Fibroblast of skin of back (primary cell): Measurements from ENCODE around the gene HAPLN3.

ENCODE experiments used
- DNase-seq: peaks from one replicate; pipeline ENCODE4 v3.0.0-alpha.2; 2013

HAPLN3 gene

DNA sequence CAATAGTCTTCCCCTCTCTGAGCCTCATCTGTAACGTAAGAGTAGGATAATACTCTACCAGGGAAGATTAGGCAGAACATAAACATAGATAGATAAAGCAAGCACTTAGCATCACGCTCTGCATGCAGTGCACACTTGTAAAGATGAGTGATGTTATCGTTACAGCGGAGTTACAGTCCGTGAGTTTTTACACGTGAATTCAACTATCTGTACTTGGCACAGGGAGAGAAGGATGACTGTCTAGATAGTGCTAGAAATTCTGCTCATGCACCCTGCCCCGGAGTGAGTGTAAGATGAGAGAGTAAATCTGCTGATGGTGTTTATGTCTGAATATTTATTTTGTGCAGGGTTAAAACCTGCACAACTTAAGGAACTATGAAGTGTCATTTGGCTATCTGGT lies 35.8 kb downstream of the HAPLN3 start:
- DNase-seq, result no peak

DNA sequence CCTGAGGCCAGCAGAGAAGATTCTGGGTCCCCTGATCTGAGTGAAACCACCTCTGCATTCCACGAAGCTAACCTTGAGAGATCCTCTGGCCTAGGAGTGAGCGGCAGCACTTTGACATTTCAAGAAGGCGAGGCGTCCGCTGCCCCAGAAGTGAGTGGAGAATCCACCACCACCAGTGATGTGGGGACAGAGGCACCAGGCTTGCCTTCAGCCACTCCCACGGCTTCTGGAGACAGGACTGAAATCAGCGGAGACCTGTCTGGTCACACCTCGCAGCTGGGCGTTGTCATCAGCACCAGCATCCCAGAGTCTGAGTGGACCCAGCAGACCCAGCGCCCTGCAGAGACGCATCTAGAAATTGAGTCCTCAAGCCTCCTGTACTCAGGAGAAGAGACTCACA lies 36.4 kb downstream of the HAPLN3 start:
- no peak for DNase-seq

- no peak for DNase-seq
Observed at GRCh38 chr15:88852476-88852875, 42.9 kb downstream of the HAPLN3 start.

- no peak for DNase-seq
Observed at GRCh38 chr15:88849376-88850072, 45.8 kb downstream of the HAPLN3 start.

- no peak for DNase-seq
Observed at GRCh38 chr15:88848203-88848602, 47.1 kb downstream of the HAPLN3 start.

GRCh38 chr15:88847144-88847543 lies 48.2 kb downstream of the HAPLN3 start:
- DNase-seq, result no peak

GRCh38 chr15:88845616-88846015 lies 49.7 kb downstream of the HAPLN3 start:
- no peak for DNase-seq

- no peak for DNase-seq
Observed at GRCh38 chr15:88844749-88845386, 50.5 kb downstream of the HAPLN3 start.

- no peak for DNase-seq
Observed at GRCh38 chr15:88843334-88843733, 52.0 kb downstream of the HAPLN3 start.

DNA sequence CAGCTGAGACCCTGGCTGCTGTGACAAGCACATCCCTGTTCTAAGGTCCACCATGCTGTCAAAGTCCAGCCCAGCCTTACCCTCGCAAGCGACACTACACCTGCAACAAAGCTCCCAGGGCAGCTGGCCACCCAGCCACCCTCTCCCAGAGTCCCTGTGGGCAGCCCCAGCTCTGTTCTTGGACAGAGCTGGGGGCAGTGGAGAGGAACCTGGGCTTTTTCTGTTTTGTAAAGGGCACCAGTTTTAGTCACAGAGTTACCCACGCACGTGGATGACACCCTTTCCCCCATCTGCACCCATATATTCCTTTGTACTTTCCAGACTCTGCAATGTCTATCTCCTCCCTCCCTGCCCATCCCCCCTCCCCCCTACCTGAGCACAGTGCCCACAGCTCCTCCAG lies 53.2 kb downstream of the HAPLN3 start:
- no peak for DNase-seq

GRCh38 chr15:88841236-88841635 lies 54.1 kb downstream of the HAPLN3 start:
- peak; percentile 86 for DNase-seq

DNA sequence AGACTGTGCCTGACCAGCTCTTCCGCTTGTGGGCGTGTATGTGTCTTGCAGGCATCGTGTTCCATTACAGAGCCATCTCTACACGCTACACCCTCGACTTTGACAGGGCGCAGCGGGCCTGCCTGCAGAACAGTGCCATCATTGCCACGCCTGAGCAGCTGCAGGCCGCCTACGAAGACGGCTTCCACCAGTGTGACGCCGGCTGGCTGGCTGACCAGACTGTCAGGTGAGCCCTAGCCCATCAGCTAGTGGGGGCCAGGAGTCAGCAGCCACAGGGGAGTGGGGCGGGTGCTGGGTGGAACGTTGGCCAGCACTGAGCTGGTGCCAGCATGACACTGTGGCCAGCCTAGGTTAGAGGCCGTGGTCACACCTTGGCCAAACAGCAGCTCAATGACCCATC lies 55.4 kb downstream of the HAPLN3 start:
- no peak for DNase-seq

GRCh38 chr15:88839146-88839545 lies 56.2 kb downstream of the HAPLN3 start:
- DNase-seq, result no peak

- no peak for DNase-seq
Observed at GRCh38 chr15:88838667-88839066, 56.7 kb downstream of the HAPLN3 start.

DNA sequence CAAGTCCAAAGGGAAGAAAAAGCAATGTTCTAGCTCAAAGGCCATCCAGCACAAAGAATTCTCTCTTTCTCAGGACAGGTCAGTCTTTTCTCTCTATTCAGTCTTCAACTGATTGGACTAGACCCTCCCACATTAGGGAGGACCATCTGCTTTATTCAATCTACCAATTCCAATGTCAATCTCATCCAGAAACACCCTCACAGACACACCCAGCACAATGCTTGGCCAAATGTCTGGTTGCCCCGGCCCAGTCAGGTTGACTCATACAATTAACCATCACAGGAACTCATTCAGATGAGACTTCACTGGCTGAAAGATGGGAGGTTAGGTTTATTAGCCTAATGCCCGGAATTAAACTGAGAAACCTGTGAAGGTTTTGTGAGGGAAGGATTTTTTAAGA lies 59.7 kb downstream of the HAPLN3 start:
- DNase-seq, result peak; percentile 80

DNA sequence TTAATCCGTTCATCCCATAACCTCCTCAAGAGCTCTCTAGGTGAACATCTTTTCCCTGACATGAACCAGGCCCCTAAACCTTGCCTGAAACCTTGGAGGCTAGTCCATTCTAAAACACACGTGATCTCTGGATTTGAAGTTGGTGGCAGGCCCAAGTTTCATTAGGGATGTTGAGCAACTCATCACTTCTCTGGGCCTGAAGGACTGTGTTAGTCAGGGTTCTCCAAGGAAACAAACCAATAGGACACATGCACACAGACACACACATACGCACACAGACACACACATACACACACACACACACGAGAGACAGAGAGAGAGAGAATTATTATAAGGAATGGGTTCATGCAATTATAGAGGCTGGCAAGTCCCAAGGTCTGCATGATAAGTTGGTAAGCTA lies 60.2 kb downstream of the HAPLN3 start:
- peak; percentile 31 for DNase-seq

DNA sequence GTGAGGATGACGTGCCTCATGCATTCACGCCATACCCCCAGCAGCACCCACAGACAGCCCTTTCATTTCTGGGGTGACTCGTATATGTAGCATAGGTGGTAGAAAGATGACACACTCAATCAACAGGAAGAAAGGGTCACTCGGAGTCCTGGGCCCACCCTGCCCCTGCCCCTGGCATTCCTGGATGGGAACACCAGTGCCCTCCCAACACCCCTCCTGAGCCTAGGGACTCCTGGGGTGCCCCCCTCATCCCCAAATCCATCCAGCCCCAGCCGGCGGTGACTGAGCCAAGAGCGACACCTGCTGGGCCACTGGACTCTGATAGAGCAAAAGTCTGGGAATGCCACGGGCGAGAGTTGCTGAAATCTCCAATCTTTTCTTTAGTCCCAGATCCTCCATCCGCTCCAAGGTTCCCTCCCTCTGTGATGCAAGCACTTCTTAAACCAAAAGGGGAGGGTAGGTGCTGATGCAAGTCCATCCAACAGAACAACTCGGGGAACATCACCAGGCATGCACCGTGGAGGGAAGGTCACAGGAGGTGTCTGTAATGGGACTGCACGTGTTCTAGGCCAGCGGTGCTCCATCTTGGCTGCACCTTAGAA lies 61.0 kb downstream of the HAPLN3 start:
- DNase-seq, result peak; percentile 69

- DNase-seq, result no peak
Observed at GRCh38 chr15:88833731-88834100, 61.6 kb downstream of the HAPLN3 start.

- peak; percentile 52 for DNase-seq
Observed at GRCh38 chr15:88832820-88833730, 62.3 kb downstream of the HAPLN3 start.

DNA sequence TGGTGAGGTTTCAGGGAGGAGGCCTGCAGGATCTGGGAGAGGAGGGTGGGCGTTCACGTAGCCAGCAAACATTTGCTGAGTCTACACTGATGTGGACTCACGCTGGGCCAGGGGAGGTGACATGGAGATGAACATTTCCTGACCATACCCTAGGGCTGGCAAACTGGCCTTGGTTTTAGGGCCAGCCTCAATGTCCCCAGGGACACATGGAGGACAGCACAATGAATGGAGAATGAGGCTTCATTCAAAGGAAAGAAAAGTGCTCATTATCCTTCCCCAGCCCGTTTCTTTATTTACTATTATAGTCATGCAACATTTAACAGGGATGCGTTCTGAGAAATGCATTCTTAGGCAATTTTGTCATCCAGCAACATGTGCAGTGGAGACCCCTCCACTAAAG lies 65.3 kb downstream of the HAPLN3 start:
- DNase-seq, result no peak

DNA sequence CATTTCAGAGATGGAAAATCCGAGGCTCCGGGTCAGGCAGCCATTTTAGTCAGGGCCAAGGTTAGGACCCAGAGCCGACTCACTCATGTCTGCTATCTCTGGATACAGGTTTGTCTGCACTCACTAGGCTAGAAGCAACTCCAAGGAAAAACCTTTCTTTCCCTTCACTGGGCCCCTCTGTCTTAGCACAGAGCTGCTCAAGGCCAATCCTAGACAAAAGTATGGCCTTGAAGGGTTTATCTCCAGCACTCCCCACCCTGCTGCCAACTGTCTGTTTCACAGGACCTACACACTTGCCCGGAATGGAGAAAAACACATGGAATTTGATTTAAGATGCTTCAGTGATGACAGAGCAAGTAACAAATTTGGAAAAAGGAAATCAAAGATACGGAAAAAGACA lies 66.6 kb downstream of the HAPLN3 start:
- DNase-seq, result peak; percentile 45
